ENCODE results near the gene PRSS56.
"Not testable (repeated sequence)": the region's sequence is repeated elsewhere in the genome, so short reads cannot be mapped to it uniquely, and the experiment has no call there.

PRSS56 gene

GRCh38 chr2:232542715-232543467 is 22.7 kb downstream of the PRSS56 start:
- no peak for DNase-seq

GRCh38 chr2:232543491-232543890 is 23.3 kb downstream of the PRSS56 start:
- DNase-seq, result no peak

DNA sequence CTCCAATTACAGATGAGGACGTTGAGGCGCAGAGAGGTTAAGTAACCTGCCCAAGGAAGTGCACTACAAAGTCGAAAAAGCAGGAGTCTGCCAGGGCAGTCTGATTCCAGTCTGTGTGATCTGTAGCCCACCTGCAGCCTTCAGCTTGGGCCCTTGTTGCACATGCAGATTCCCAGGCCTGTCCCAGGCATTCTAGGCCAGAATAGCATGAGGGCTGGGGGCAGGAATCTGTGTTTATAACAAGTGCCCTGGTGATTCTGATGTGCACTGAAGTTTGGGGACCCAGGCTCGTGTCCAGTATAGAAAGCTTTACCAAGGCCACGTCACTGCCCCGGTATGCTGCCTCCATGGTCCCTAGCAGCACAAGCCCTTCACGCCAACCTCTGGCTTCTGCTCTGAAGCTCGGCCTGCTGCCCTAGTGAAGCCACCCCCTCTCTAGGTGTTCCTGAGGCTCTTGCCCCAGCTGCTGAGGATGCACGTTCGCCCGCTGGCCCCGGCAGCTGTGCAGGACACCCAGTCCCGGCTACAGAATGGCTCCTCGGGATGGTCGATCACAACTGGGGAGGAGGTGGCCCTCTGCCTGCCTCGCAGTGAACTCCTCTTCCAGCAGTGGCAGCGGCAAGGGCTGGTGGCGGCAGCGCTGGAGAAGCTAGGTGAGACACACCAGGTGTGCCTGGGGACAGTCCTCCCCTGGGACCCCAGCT is 23.9 kb downstream of the PRSS56 start:
- DNase-seq, result no peak

DNA sequence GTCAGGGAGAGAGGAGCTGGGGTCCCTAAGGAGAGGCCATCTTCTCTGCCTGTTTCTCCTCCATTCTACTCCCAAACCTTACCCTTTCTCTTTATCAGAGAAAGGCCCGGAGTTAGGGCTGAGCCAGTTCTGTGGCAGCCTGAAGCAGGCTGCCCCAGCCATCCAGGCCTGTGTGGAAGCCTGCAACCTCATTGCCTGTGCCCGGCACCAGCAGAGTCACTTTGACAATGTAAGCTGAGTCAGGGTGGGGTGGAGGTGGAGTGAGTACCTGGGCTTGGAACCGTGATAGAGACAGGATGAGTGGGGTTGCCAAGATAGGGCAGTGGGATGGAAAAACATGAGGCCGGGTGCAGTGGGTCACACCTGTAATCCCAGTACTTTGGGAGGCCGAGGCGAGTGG is 24.5 kb downstream of the PRSS56 start:
- no peak for DNase-seq

- no peak for DNase-seq
Observed at GRCh38 chr2:232545511-232546375, 25.6 kb downstream of the PRSS56 start.

GRCh38 chr2:232547991-232548390 is 27.8 kb downstream of the PRSS56 start:
- no peak for DNase-seq

- no peak for DNase-seq
Observed at GRCh38 chr2:232549655-232550353, 29.6 kb downstream of the PRSS56 start.

DNA sequence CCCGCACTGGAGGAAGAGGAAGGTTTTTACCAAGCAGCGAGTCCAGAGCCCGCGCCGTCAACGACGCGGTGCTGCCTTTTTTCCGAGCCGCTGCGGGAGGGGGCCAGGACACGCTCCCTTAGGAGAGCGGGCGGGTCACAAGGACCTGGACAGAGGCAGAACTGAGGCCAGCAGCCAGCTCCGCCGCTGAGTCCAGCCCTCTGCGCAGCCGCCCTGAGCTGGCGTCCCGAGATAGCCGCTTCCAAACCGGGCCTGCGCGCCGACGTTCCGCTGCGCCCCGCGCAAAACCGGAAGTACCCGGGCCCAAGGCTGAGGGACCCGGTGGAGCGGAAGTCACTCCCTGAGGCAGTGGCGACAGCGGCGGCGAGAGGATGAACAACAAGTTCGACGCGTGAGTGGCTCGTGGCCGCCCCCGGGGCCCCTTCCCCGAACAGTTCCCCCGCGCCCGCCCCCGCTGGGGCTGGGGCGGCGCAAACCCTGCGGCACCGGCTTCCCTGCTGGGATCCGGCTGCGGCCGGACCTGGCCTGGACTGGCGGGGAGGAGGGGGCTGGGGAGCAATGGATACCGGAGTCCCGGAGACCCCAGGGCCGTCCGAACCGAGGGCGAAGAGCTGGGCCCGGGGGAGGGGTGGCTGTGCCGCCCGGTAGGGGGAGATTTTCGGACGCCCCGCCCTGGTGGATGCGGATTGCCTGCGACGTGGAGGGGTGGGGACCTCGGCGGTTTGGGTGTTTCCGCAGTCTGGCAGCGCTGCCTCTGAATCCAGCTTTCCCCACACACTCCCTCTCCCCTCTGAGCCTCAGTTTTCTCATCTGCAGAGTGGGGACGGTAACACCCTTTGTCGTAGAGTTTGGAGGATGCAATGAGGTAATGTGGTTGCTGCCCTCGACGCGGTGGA is 30.4 kb downstream of the PRSS56 start, which contains the start of the genes EIF4E2 and TIGD1:
EIF4E2 (plus strand) TSS at position 336 of the 896 bp plus-strand sequence; CDS start at position 372, 36 bp downstream.
TIGD1 (minus strand) TSS at position 204 of the 896 bp plus-strand sequence. CDS start 675 bp downstream, outside the sequence.
- DNase-seq, result peak; percentile 93

GRCh38 chr2:232551250-232551638 is 31.1 kb downstream of the PRSS56 start:
- DNase-seq, result no peak

DNA sequence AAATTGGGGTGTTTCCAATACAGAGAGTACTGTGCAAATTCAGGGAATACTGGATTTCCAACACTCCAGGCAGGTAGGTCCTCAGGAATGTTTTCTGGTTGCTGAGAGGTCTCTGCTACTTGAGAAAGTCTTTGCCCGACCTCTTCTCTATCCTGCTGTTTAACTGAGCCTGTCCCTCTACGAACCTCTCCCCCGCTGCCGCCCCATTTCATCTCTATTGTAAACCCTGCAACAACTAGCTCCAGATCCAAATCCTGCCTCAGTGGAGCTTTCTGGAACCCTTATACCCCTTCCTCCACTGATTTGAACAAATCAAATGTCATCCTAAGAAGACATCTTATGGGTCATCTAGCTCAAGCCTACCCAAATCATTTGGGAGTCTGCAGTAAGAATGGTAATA is 31.6 kb downstream of the PRSS56 start:
- DNase-seq, result no peak

- DNase-seq, result no peak
Observed at GRCh38 chr2:232556426-232556825, 36.2 kb downstream of the PRSS56 start.

DNA sequence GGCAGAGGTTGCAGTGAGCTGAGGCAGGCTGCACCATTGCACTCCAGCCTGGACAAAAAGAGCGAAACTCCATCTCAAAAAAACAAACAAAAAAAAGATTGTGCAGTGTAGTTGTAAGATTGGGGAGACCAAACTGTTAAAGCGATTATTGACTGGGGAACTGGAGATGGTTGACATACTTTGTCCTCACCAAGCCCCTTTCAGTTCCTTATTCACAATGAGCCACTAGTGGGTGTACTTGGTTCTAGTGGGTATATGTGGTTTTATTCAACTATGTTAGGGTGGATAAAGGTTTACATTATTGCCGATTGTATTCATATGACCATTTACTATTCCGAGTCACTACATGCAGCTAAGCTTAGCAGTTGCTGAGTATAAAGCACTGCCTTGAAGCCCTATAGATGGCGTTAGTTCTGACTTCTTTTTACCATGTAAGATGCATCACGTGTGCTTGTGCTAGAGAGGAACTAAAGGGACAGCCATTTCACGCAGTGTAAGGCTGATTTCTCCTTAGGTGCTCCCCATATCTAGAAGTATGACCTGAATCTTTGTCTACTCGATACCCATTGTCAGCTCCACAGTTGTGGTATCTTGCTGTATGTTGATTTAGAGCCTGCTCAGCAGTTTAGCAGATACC is 42.4 kb downstream of the PRSS56 start:
- no peak for DNase-seq

- DNase-seq, result no peak
Observed at GRCh38 chr2:232563580-232563979, 43.4 kb downstream of the PRSS56 start.

DNA sequence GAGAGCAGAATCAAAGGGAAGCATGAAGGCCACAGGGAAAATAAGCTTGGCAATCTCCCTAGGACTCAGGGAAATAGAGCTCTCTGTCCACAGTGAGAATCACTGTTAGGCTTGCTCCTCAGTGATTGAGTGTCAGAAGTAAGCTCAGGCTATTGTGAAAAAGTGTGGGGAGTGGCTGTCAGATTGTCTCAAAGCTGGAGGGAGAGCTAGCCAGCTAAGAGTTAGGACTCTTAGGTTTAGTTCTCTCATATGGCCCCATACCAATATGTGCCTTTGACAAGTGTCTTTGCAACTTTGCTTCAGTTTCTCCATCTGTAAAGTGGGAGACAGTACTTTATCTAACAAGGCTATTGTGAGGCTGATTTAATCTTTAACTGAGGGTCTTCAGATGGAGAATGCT is 47.5 kb downstream of the PRSS56 start:
- DNase-seq, result no peak

DNA sequence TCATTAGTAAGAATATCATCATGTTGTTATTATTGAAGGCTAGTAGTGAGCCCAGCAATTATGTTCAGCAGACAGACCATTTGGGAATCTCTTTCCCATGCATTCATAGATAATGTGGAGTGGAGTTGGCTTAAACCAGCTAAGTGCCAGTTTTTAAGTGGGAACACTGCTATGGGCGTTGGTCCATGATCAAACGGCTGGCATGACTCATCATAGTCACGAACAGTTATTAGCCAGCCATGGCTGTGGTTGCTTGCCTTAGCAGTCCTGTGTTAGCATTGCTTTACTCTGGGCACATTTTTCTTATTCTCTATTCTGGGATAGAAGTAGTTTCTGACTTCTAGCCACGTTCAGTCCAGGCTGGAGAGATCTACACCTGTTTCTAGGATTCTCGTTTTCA is 48.0 kb downstream of the PRSS56 start:
- DNase-seq, result no peak

GRCh38 chr2:232569541-232569940 is 49.4 kb downstream of the PRSS56 start:
- DNase-seq, result no peak

DNA sequence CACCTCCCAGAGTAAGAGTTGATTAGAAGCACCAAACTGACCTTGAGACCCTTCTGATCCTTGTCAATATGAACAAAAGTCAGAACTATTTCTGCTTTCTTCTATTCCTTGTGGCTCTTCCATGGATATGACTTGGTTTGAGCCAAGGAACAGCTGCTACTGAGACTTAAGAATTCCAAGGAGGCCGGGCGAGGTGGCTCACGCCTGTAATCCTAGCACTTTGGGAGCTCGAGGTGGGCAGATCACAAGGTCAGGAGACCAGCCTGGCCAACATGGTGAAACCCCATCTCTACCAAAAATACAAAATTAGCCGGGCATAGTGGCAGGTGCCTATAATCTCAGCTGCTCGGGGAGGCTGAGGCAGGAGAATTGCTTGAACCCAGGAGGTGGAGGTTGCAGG is 50.3 kb downstream of the PRSS56 start:
- DNase-seq, result not testable (repeated sequence)

DNA sequence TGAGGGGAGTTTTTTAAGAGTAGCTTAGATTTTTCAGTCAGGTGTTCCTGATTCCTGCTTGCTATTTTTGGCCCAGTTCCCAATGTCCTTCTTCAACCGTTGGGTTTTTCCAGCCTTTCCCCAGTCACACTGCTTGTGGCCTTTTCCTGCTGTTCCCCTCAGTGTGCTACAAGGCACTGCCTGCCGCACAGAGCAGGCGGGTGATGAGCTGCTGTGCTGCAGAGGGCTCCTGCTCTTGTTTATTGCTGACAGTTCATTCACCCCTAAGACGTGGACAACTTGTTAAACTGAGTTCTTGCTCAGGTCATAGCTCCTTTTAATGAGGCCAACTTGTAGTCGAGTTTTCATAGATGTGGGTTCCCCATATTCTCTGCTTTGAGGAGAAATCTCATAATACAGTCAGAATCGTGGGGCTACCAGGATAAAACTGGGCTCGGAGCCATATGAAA is 50.9 kb downstream of the PRSS56 start:
- no peak for DNase-seq

GRCh38 chr2:232573042-232573441 is 52.9 kb downstream of the PRSS56 start:
- no peak for DNase-seq

- no peak for DNase-seq
Observed at GRCh38 chr2:232573771-232574435, 53.7 kb downstream of the PRSS56 start.
